ENCODE measurements around the gene PKHD1.

DNA sequence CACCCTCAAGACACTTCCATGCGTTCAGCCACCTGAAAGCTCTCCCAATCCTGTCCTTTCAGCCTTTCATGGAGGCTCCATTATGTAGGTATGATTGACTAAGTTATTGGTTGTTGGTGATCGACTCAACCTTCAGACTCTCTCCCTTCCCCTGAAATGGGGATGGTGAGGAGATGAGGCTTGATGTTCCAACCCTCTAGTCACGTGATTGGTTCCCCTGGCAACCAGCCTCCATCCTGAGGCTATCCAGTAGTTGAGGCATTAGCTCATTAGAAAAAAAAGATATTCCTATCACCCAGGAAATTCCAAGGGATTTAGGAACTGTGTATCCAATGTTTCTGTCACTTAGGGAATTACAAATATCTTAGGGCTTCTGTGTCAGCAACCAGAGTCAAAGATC, 426.6 kb downstream of the PKHD1 start:
- no peak for TF ChIP-seq BHLHE40 (IDR thresholded peaks at IDR 0.05; ENCODE audit: borderline replicate concordance)
- no peak for TF ChIP-seq ELF4 (IDR thresholded peaks at IDR 0.05)
- TF ChIP-seq HDGF (IDR thresholded peaks at IDR 0.05; ENCODE audit: borderline replicate concordance) = no peak
- TF ChIP-seq CTBP1 (IDR thresholded peaks at IDR 0.05; ENCODE audit: borderline replicate concordance) = no peak
- TF ChIP-seq TARDBP (IDR thresholded peaks at IDR 0.05) = no peak
- no peak for TF ChIP-seq FOXA1 (IDR thresholded peaks at IDR 0.05)
- TF ChIP-seq SP1 (IDR thresholded peaks at IDR 0.05) = no peak
- no peak for TF ChIP-seq ARNT (IDR thresholded peaks at IDR 0.05)
- TF ChIP-seq L3MBTL2 (conservative IDR thresholded peaks at IDR 0.05) = no peak
- no peak for TF ChIP-seq ZNF384 (IDR thresholded peaks at IDR 0.05)
- TF ChIP-seq FOXK2 (IDR thresholded peaks at IDR 0.05) = no peak
